NCI-H1930 (cell line): ENCODE results near the gene PARD3B.

Source experiments
- DNase-seq, 2 experiments: peaks; one replicate each; lab custom pipeline; 2025; lab: John Stamatoyannopoulos, UW

Gene PARD3B

GRCh38 chr2:204590063-204590462 lies 44.8 kb downstream of the PARD3B start:
- DNase-seq, result no peak

GRCh38 chr2:204591225-204591624 lies 46.0 kb downstream of the PARD3B start:
- no peak for DNase-seq

GRCh38 chr2:204604061-204604460 lies 58.8 kb downstream of the PARD3B start:
- no peak for DNase-seq

GRCh38 chr2:204608237-204608939 lies 63.1 kb downstream of the PARD3B start:
- no peak for DNase-seq

- DNase-seq, result no peak
Observed at GRCh38 chr2:204611017-204611631, 65.8 kb downstream of the PARD3B start.

GRCh38 chr2:204611764-204612163 lies 66.5 kb downstream of the PARD3B start:
- DNase-seq, result no peak

- no peak for DNase-seq
Observed at GRCh38 chr2:204613635-204614034, 68.4 kb downstream of the PARD3B start.

- no peak for DNase-seq
Observed at GRCh38 chr2:204615456-204615855, 70.2 kb downstream of the PARD3B start.

GRCh38 chr2:204625135-204625534 lies 79.9 kb downstream of the PARD3B start:
- no peak for DNase-seq

- no peak for DNase-seq
Observed at GRCh38 chr2:204628926-204629712, 83.8 kb downstream of the PARD3B start.

- DNase-seq, result no peak
Observed at GRCh38 chr2:204632410-204632809, 87.1 kb downstream of the PARD3B start.

GRCh38 chr2:204634564-204634963 lies 89.3 kb downstream of the PARD3B start:
- no peak for DNase-seq

GRCh38 chr2:204635478-204635877 lies 90.2 kb downstream of the PARD3B start:
- DNase-seq, result no peak

- DNase-seq, result no peak
Observed at GRCh38 chr2:204638471-204639194, 93.4 kb downstream of the PARD3B start.

- DNase-seq, result no peak
Observed at GRCh38 chr2:204643326-204643725, 98.1 kb downstream of the PARD3B start.

GRCh38 chr2:204645018-204645773 lies 99.9 kb downstream of the PARD3B start:
- DNase-seq, result no peak

GRCh38 chr2:204647626-204648025 lies 102.4 kb downstream of the PARD3B start:
- no peak for DNase-seq

- DNase-seq, result no peak
Observed at GRCh38 chr2:204650611-204651010, 105.3 kb downstream of the PARD3B start.

GRCh38 chr2:204652063-204652462 lies 106.8 kb downstream of the PARD3B start:
- DNase-seq, result no peak

GRCh38 chr2:204654669-204655068 lies 109.4 kb downstream of the PARD3B start:
- no peak for DNase-seq

GRCh38 chr2:204655101-204655500 lies 109.8 kb downstream of the PARD3B start:
- DNase-seq, result no peak

- no peak for DNase-seq
Observed at GRCh38 chr2:204655626-204656025, 110.4 kb downstream of the PARD3B start.
